GM12878 (cell line): ENCODE data around the gene ADAM29. TPM values are rescaled to one million over a fixed set of nuclear protein-coding genes. Genes with fewer than 3 reads are reported as not detected.

Experiments
- ATAC-seq: fragments of 200-7000 bp; cut with Tn5 transposase; 3 replicates; pipeline ENCODE4 v1.9.1; 2020; ENCODE audit warnings: mild to moderate bottlenecking, moderate library complexity
- BruUV-seq: library from RNA; stranded (reverse); fragments of 400-500 nt; replicated peaks from 2 replicates; lab custom pipeline; 2021; lab: Mats Ljungman, UMichigan
- CTCF ChIA-PET: fragments of 300-600 bp; sonication (Branson Sonifier 250); formaldehyde crosslinking; extraction: SDS; loops from one replicate; lab custom pipeline; 2021; ENCODE audit warnings: inconsistent platforms; lab: Yijun Ruan, JAX
- POLR2A ChIA-PET: fragments of 350-600 bp; formaldehyde crosslinking; extraction: SDS; loops from one replicate; lab custom pipeline; 2021; ENCODE audit warnings: inconsistent platforms; lab: Charles Lee
- RAD21 ChIA-PET: fragments of 300-600 bp; sonication (Branson Sonifier 250); formaldehyde crosslinking; loops from one replicate; lab custom pipeline; 2023; ENCODE audit warnings: antibody characterized with exemption; ENCODE audit not compliant: unreplicated experiment; lab: Charles Lee
- SMC1A ChIA-PET: fragments of 300-600 bp; sonication (Branson Sonifier 250); formaldehyde crosslinking; loops from one replicate; lab custom pipeline; 2023; ENCODE audit not compliant: unreplicated experiment, uncharacterized antibody; lab: Charles Lee
- DNase-seq: peaks from one replicate; pipeline ENCODE4 v3.0.0-alpha.2; 2011; ENCODE audit warnings: low read depth, low spot score
- FAIRE-seq: peaks from 3 replicates; lab custom pipeline; 2011; peaks lifted over from hg19 to GRCh38; lab: Jason Lieb, UNC
- H2AFZ ChIP-seq: 2 replicates; pipeline ENCODE4 v1.6.0; 2011; ENCODE audit warnings: low read depth, low read length, control low read depth; ENCODE audit not compliant: control insufficient read depth
- H3K27ac ChIP-seq: 2 replicates; pipeline ENCODE4 v1.5.1; 2011; ENCODE audit warnings: control low read depth; ENCODE audit not compliant: control insufficient read depth, insufficient read depth
- H3K27me3 ChIP-seq, 2 experiments: replicated peaks in 1 of 2; 2 replicates each; pipeline versions ENCODE4 v1.6.0 to v1.6.1; 2011; ENCODE audit warnings: low read length in 1 of 2; ENCODE audit not compliant: control insufficient read depth in 2 of 2, insufficient read depth in 2 of 2
- H3K36me3 ChIP-seq, 2 experiments: 2 replicates each; pipeline ENCODE4 v1.5.1; 2011; ENCODE audit warnings: low read length in 1 of 2; ENCODE audit not compliant: control insufficient read depth in 2 of 2, insufficient read depth in 2 of 2
- H3K4me1 ChIP-seq: 2 replicates; pipeline ENCODE4 v1.6.1; 2011; ENCODE audit warnings: mild to moderate bottlenecking, low read length, moderate library complexity, mixed read lengths; ENCODE audit not compliant: control insufficient read depth, insufficient read depth
- H3K4me2 ChIP-seq: 2 replicates; pipeline ENCODE4 v1.6.0; 2011; ENCODE audit warnings: control low read depth; ENCODE audit not compliant: control insufficient read depth, insufficient read depth
- H3K4me3 ChIP-seq: fragments of 200-600 bp; sonication (generic); 2 replicates; pipeline ENCODE4 v1.5.1; 2016
- H3K79me2 ChIP-seq: 2 replicates; pipeline ENCODE4 v1.6.0; 2011; ENCODE audit warnings: low read length; ENCODE audit not compliant: control insufficient read depth, insufficient read depth
- H3K9ac ChIP-seq: 2 replicates; pipeline ENCODE4 v1.8.0; 2011; ENCODE audit warnings: low read length, control low read depth, mixed read lengths; ENCODE audit not compliant: control insufficient read depth, insufficient read depth
- H3K9me3 ChIP-seq: replicated peaks from 3 replicates; pipeline ENCODE4 v1.5.1; 2011; ENCODE audit warnings: mild to moderate bottlenecking, low read length; ENCODE audit not compliant: control insufficient read depth, insufficient read depth
- H4K20me1 ChIP-seq: 2 replicates; pipeline ENCODE4 v1.6.0; 2011; ENCODE audit not compliant: control insufficient read depth, insufficient read depth
- FOS ChIP-seq: IDR thresholded peaks from 3 replicates; pipeline ENCODE4 v1.6.1; 2011; ENCODE audit warnings: borderline replicate concordance; ENCODE audit not compliant: insufficient read length; ENCODE audit errors: extremely low read depth
- KLF5 ChIP-seq: fragments of 450-650 bp; IDR thresholded peaks from 2 replicates; pipeline ENCODE4 v1.6.1; 2014; ENCODE audit warnings: mild to moderate bottlenecking; ENCODE audit not compliant: partially characterized antibody
- NBN ChIP-seq: fragments of 450-650 bp; IDR thresholded peaks from 2 replicates; pipeline ENCODE4 v1.6.1; 2016
- NFIC ChIP-seq: IDR thresholded peaks from 2 replicates; pipeline ENCODE4 v1.6.1; 2012; ENCODE audit warnings: low read depth, mild to moderate bottlenecking, inconsistent platforms, low read length, moderate library complexity
- RFX5 ChIP-seq: IDR thresholded peaks from 2 replicates; pipeline ENCODE4 v1.6.1; 2011; ENCODE audit warnings: low read depth, low read length, improper control_type of control experiment
- SUPT20H ChIP-seq: IDR thresholded peaks from 2 replicates; pipeline ENCODE4 v1.6.1; 2011; ENCODE audit warnings: low read depth, mild to moderate bottlenecking, low read length, moderate library complexity, borderline replicate concordance; ENCODE audit not compliant: control insufficient read depth
- ZNF622 ChIP-seq: fragments of 450-650 bp; IDR thresholded peaks from 2 replicates; pipeline ENCODE4 v1.6.1; 2017; ENCODE audit warnings: mild to moderate bottlenecking, inconsistent platforms
- ZZZ3 ChIP-seq: IDR thresholded peaks from 2 replicates; pipeline ENCODE4 v1.6.1; 2011; ENCODE audit warnings: low read depth; ENCODE audit not compliant: control insufficient read depth, insufficient read length
- WGBS: methylation state at CpG from one replicate; pipeline ENCODE4 v1.1.6; 2016; ENCODE audit warnings: low lambda C conversion rate; ENCODE audit not compliant: insufficient replicate concordance, insufficient coverage; ENCODE audit errors: missing lambda C conversion rate; 5-methylcytosine and 5-hydroxymethylcytosine counted together
- in situ Hi-C: fragments of 300-500 bp; cut with MboI; formaldehyde crosslinking; loops from 9 replicates; pipeline ENCODE4 v1.14.3; 2018; ENCODE audit warnings: mixed read lengths
- intact Hi-C: fragments of 100-400 bp; cut with micrococcal nuclease; formaldehyde crosslinking; loops from one replicate; pipeline ENCODE4 v1.14.2; 2022; ENCODE audit not compliant: unreplicated experiment
- polyA plus RNA-seq, 11 experiments: library from polyadenylated mRNA; depleted of rRNA in 4 of 11; unstranded in 6 of 11; stranded (reverse) in 5 of 11; fragments of >200 nt; fragmentation: Nextera tagmentation in 4 of 11; fragmentation: Illumina TruSeq in 1 of 11; extraction: Ambion mirVana in 4 of 11; extraction: Trizol in 1 of 11; gene quantifications; 1 replicate in 1 of 11; 2 replicates in 10 of 11; pipeline versions ENCODE4 v1.2.1 to v1.2.3, GENCODE V29; 2011 to 2016; ENCODE audit warnings: inconsistent platforms in 2 of 11, missing spikeins in 2 of 11, low read depth in 1 of 11
- total RNA-seq, 4 experiments: library from RNA; depleted of rRNA in 3 of 4; stranded (reverse); fragments of >200 nt in 3 of 4; fragmentation: Illumina TruSeq in 1 of 4; extraction: Trizol in 1 of 4; gene quantifications; 2 replicates each; pipeline versions ENCODE4 v1.2.1 to v1.2.3, GENCODE V29; 2013 to 2021
- TF ChIP-seq, protein P1 (sequence below): IDR thresholded peaks from 2 replicates; pipeline ENCODE4 v1.6.1; 2012; ENCODE audit warnings: mild to moderate bottlenecking, low read depth, low read length
- TF ChIP-seq, protein P2 (sequence below): IDR thresholded peaks from 2 replicates; pipeline ENCODE4 v1.6.1; 2011; ENCODE audit warnings: mild to moderate bottlenecking, low read depth, low read length, moderate library complexity; ENCODE audit not compliant: insufficient replicate concordance
- TF ChIP-seq, protein P3 (sequence below): fragments of 450-650 bp; IDR thresholded peaks from 2 replicates; pipeline ENCODE4 v1.6.1; 2018; ENCODE audit warnings: borderline replicate concordance, mild to moderate bottlenecking; ENCODE audit not compliant: partially characterized antibody

The ADAM29 gene
- total and polyA plus RNA-seq, 10 of the 15 experiments (the other 5 are each of a cell fraction or from before 2014, with no cell fraction given), result 0.04 to 0.20 (median 0.10) TPM; not detected in 7

DNA sequence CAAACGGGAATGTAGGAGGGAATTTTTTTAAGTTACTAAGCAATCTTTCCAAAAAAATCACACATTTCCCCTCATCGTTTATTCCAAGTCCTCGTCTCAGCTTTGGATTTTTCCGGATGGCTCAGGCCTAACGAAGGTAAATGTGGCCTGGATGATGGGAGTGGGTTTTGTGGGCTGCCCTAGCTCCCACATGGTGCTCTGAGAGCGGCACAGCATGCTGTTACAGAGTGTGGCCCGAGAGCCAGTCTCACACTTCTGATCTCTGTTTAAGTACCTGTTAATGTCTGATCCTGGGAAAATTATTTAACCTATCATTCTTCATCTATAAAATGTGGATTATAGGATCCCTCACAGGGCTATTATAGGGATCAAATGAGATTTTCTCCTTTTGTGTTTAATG is 38.2 kb upstream of the ADAM29 start:
- H2AFZ ChIP-seq, result no peak overlapping the region
- no peaks in the 10 kb centered on the region for H3K9me3 ChIP-seq
- no peak overlapping the region for H3K4me2 ChIP-seq
- RAD21 ChIA-PET, result interaction anchor here (0.6 kb wide), 1 partner anchor 320 kb away, joined by 3 read pairs; no protein-coding TSS in a partner anchor
- TF ChIP-seq NBN, result no peak
- TF ChIP-seq ZNF622, result no peak
- TF ChIP-seq NFIC, result no peak
- no peak for TF ChIP-seq ZZZ3
- no peak for TF ChIP-seq KLF5
- TF ChIP-seq, protein P1, sequence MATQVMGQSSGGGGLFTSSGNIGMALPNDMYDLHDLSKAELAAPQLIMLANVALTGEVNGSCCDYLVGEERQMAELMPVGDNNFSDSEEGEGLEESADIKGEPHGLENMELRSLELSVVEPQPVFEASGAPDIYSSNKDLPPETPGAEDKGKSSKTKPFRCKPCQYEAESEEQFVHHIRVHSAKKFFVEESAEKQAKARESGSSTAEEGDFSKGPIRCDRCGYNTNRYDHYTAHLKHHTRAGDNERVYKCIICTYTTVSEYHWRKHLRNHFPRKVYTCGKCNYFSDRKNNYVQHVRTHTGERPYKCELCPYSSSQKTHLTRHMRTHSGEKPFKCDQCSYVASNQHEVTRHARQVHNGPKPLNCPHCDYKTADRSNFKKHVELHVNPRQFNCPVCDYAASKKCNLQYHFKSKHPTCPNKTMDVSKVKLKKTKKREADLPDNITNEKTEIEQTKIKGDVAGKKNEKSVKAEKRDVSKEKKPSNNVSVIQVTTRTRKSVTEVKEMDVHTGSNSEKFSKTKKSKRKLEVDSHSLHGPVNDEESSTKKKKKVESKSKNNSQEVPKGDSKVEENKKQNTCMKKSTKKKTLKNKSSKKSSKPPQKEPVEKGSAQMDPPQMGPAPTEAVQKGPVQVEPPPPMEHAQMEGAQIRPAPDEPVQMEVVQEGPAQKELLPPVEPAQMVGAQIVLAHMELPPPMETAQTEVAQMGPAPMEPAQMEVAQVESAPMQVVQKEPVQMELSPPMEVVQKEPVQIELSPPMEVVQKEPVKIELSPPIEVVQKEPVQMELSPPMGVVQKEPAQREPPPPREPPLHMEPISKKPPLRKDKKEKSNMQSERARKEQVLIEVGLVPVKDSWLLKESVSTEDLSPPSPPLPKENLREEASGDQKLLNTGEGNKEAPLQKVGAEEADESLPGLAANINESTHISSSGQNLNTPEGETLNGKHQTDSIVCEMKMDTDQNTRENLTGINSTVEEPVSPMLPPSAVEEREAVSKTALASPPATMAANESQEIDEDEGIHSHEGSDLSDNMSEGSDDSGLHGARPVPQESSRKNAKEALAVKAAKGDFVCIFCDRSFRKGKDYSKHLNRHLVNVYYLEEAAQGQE, result no peak
- TF ChIP-seq, protein P2, sequence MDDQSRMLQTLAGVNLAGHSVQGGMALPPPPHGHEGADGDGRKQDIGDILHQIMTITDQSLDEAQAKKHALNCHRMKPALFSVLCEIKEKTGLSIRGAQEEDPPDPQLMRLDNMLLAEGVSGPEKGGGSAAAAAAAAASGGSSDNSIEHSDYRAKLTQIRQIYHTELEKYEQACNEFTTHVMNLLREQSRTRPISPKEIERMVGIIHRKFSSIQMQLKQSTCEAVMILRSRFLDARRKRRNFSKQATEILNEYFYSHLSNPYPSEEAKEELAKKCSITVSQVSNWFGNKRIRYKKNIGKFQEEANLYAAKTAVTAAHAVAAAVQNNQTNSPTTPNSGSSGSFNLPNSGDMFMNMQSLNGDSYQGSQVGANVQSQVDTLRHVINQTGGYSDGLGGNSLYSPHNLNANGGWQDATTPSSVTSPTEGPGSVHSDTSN, result no peak
- TF ChIP-seq SUPT20H, result no peak
- no peak for TF ChIP-seq RFX5
- TF ChIP-seq, protein P3, sequence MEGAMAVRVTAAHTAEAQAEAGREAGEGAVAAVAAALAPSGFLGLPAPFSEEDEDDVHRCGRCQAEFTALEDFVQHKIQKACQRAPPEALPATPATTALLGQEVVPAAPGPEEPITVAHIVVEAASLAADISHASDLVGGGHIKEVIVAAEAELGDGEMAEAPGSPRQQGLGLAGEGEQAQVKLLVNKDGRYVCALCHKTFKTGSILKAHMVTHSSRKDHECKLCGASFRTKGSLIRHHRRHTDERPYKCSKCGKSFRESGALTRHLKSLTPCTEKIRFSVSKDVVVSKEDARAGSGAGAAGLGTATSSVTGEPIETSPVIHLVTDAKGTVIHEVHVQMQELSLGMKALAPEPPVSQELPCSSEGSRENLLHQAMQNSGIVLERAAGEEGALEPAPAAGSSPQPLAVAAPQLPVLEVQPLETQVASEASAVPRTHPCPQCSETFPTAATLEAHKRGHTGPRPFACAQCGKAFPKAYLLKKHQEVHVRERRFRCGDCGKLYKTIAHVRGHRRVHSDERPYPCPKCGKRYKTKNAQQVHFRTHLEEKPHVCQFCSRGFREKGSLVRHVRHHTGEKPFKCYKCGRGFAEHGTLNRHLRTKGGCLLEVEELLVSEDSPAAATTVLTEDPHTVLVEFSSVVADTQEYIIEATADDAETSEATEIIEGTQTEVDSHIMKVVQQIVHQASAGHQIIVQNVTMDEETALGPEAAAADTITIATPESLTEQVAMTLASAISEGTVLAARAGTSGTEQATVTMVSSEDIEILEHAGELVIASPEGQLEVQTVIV, result no peak
- TF ChIP-seq FOS, result no peak
- no peaks in the 10 kb centered on the region for H3K27me3 ChIP-seq
- SMC1A ChIA-PET, result interaction anchor here (0.6 to 3.2 kb wide), 6 partner anchors 20 to 568 kb away, joined by 3 to 17 read pairs (median 3); no protein-coding TSS in a partner anchor
- no peak for FAIRE-seq
- no peaks in the 10 kb centered on the region for H3K79me2 ChIP-seq
- H3K9ac ChIP-seq, result no peak overlapping the region
- H3K36me3 ChIP-seq, result no peaks in the 10 kb centered on the region
- no peaks in the 10 kb centered on the region for H4K20me1 ChIP-seq
- in situ Hi-C loops (no loop called here), intact Hi-C loops (no loop called here)
- DNase-seq, result no peak
- no peak overlapping the region for H3K4me3 ChIP-seq
- POLR2A ChIA-PET, result no interaction called here
- no peak for ATAC-seq
- CTCF ChIA-PET, result interaction anchor here (0.5 to 1.3 kb wide), 2 partner anchors 48 to 175 kb away, joined by 3 to 5 read pairs; no protein-coding TSS in a partner anchor
- no peak overlapping the region for H3K27ac ChIP-seq
- no peaks in the 10 kb centered on the region for H3K4me1 ChIP-seq
- WGBS, result 19% methylated on average over 7 of the region's 7 CpGs
- no TSS peak for BruUV-seq
